GM21717 (cell line): ENCODE data around the gene PTPRM.

Experiments
- ATAC-seq: cut with Tn5 transposase; IDR thresholded peaks from one replicate; pipeline ENCODE4 v1.9.1; 2021; ENCODE audit warnings: mild to moderate bottlenecking, moderate library complexity; ENCODE audit not compliant: unreplicated experiment

Gene PTPRM

DNA sequence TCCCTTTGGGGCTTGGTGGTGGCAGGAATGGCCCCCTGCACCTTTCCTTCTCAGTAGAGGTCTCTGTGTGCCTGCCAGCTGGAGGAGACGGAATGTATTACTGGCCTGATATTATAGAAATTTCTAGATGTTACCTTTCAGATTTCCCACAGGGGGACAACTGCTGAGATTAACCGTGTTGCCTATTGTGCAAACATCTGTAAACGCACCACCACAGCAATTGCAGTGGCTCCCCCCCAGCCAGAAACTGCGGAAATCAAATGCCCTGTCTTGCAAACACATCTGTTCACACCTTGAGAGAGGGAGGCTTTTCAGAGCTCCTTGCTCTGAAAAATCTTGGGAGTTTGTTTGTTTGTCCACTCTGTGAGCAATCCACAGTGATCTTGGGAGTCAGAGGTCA, 772.1 kb downstream of the PTPRM start:
- no peak for ATAC-seq

DNA sequence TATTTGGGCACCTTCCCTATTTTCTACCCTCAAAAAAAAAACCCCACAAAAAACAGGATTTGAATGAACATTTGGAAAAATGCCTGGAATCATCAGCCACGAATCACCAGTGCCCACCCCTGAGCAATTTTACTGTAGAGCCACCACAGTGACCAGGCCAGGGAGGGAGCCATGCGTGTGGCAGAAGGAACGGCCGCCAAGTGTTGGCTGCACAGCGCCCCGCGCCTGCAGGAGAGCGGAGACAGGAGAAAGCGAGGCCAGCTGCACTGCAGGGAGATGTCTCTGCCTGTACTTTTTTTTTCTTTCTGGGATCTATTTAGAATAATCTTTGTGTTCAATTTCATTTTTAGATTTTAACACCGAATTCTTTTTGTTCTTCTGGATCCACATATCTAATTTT, 772.8 kb downstream of the PTPRM start:
- no peak for ATAC-seq

- ATAC-seq, result no peak
These were observed 774.5 kb downstream of the PTPRM start for GRCh38 chr18:8341481-8342230.

DNA sequence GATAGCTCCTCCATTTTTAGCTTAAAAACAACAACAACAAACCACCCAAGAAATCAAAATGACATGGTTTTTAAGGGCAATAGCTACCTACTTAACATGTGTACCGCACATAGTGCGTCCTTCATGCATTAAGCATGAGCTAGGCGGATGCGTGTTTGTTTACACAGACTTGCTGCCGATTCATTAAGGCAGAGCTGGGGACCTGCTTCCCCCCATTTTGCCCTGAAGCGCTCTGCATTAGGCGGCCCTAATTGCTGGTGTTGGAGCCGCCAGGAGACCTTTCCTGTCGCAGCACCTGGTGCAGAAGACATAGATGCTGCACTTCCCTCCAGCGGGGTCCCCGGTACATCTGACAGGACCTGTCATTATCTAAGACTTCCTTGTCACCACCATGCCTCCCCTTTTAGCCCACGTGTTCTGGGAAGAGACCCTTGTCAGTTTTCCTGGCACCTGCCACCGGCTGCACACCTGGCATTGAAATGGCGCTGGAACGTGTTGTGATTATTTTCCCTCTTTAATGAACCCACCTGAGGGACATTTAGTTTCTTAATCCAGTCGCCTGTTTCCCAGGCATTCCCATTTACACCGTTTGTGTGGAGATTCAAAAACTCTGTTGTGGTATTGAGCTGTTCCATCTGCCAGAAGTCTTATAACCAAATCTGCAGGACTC, 781.1 kb downstream of the PTPRM start:
- no peak for ATAC-seq

DNA sequence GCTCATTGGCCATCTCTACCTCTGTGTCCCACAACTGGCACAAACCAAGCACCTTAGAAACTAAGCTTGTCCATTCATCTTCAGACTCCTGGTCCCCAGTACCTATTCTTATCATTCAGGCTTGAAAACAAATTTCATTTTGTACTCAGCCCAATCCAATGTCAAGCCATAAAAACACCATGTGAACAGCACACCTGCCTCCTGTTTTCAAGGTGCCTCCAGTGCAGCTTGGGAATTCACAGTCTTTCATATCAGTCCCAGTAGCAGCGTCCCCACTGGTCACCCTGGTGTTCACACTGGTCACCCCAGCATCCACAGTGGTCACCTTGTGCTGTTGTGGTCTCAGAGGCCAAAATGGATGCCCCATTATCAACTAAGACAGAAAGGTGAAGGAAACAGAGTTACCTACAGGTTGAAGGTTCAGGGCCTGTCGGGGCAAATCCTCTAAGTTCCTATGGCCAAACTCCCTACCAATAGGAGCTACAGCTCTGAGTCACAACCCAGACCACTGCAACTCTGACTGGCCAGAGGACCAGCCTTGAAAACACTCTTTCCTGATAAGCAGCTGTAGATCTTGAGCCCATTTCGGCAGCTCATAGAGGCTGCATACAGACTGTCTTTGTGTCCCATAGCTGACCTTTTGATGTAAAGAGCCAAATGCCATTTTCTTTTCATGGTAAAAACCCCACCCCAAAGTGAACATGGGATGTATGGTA, 782.6 kb downstream of the PTPRM start:
- ATAC-seq, result no peak

GRCh38 chr18:8350628-8351027, 783.5 kb downstream of the PTPRM start:
- ATAC-seq, result no peak

DNA sequence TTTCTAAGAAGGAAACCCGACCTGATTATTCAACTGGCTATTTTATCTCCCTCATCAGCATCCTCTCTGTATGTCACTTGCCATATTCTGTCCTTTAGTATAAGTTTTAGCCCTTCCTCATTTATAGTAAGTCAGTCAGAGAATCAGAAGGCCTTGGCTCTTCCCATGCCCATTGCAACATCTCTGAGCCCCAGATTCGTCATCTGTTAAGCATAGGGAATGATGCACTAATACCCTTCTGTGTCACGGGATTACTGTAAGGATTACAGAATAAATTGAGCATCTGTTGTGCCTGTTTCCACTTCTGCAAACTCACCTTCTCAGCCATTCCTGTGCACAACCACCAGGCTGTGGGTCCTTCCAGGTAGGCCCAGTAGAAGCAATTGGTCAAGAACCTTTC, 784.0 kb downstream of the PTPRM start:
- no peak for ATAC-seq

DNA sequence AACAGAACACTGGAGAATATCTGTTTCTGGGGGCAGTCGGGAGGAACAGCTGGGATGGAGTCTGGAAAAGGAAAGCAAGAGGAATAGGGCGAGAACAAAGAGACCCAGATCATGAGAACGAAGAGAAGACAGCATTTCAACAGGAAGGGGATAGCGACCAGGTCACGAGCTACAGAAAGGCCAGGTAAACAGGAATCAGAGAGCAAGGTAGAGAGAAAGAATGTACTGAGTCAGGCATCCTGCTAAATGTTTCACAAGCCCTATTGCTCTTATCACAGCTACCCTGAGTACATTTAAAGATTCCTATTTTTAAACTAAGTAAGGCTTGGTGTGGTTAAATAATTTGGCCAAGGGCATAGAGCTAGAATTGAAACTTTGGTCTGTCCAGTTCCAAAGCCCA, 787.2 kb downstream of the PTPRM start:
- ATAC-seq, result no peak

- ATAC-seq, result no peak
These were observed 788.9 kb downstream of the PTPRM start for GRCh38 chr18:8356001-8356400.

DNA sequence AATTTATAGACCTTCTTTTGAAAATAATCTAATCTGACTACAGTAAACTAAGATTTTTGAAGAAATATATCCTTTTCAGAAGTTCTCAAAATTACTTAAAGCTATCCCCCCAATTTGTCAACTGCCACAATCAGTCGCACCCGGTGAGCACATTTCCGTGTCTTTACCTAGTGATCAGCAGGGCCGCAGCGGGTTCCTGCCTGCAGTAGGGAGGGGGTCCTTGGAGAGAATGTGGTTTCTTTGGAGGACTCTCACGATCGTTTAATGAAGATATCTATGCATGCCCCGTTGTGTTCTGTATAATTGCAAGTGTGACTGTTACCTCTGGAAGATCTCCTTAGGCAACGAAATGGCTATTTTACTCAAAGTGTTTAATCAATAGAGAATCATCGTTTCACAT, 790.2 kb downstream of the PTPRM start:
- ATAC-seq, result no peak

DNA sequence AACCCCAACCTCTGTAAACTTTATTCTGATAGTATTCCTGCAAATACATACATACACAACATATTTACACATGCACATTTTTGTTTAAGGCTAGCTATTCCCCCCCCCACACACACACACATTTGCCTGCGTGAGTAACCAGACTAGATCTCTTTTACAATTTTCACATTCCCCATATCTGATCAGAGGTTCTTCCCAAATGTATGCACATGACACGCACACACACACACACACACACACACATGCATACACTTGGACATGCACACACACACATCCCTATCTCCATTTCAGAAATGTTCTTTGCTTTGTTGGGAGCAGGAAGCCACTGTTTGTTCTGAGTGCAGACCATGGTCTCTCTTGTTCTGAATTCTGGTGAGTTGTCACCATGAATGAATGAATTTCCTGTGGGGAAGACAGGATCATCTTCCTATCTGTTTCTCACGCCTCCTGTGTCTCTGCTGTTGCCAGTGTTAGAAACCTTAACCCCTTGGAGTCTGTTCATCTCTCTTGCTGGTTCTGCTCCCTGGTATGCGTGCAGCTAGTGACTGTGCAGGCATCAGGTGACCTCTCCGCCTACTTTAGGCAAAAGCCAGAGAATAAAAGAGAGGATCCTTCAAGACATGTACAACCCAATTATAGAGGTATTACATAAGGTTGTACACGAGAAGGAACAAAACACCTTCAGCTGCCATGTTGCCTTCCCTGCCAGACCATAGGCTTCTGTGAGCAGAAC, 791.1 kb downstream of the PTPRM start:
- ATAC-seq, result no peak

- ATAC-seq, result no peak
These were observed 792.0 kb downstream of the PTPRM start for GRCh38 chr18:8359076-8359475.

DNA sequence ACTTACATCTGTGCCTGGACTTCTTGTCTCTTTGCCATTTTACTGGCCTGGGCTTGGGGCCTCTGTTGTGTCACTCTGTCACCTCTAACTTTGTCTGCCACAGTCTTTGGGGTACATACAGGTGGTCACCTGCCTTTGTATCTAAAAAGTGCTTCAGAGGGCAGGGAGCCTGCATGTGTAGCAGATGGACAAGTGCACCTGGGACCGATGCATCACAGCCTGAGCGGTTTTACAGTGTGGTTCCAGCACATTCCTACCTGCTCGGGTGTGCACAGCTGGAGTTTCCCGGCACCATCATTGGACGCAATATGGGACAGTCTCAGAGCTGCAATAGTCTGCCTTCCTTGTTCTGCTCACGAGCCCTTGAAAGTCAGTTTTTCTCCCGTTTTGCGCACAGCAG, 792.4 kb downstream of the PTPRM start:
- ATAC-seq, result no peak

DNA sequence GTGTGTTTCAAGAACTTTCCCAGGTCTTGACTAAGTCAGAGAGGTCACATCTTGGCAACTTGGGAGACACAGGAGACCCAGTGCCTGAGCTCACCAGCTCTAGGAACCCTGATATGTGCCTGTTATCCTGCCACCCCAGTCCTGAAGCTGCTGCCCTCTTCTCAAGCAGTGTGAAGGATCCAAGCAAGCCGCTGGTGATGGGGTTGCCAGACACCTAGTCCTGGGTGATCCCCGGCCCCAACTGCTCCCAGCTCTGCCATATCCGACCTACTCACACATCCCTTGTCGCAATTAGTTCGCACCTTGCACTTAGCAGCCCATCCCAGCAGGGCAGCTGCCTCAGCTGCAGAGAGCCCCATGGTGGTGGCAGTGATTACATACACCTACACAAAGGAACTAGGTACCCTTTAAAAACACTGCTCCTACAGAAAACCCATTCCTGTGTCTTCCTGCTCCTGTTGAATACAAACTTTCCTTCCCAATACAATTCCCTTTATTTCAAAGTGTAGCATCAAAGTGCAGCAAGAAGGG, 794.9 kb downstream of the PTPRM start:
- ATAC-seq, result no peak

DNA sequence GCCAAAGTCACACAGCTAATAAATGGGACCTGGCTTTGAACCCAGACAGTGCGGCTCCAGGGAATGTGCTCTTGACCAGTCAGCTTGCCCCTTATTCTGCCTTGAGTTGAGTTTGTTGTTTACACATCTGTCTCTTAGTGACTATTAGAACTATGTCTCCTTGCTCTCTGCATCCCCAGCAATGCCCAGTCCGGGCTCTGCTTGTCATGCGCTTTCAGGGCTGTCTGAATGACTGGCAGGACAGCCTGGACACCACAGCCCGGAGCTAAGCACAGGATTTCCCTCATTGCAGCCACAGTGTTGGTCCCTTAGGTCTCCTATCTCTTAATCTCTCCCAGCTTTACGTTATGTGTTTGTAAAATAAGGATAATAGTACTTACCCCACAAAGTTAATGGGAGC, 795.7 kb downstream of the PTPRM start:
- ATAC-seq, result no peak

DNA sequence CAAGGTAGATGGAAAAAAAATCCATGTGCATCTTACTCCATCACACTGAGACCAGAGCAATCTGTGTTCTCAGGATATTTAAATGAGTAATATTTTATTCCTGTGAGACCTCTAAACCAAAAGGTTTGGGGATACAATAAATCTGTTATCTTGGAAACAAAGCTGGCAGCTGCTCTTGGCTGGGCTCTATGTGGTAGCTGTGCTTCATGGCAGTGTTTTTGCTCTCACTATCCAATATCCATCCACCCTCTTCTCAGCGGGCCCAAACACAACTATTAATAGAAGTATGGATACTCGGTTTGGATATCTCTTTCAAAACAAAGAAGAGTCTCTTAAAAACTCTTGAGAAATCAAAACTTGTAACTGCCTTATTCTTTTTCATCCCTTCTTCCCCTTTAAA, 797.3 kb downstream of the PTPRM start:
- no peak for ATAC-seq

- no peak for ATAC-seq
These were observed 797.9 kb downstream of the PTPRM start for GRCh38 chr18:8365006-8365405.

GRCh38 chr18:8365528-8365927, 798.4 kb downstream of the PTPRM start:
- no peak for ATAC-seq

- no peak for ATAC-seq
These were observed 799.0 kb downstream of the PTPRM start for GRCh38 chr18:8366070-8366469.

- ATAC-seq, result no peak
These were observed 799.5 kb downstream of the PTPRM start for GRCh38 chr18:8366656-8367055.
